Activated T-helper 1 cell treated with anti-CD3 and anti-CD28 coated beads, Interleukin-12 subunit alpha, Interleukin-12 subunit beta, Interleukin-2, Interleukin-4 antibody, amounts not matched to agents 30 ng/mL and 10 ng/mL and 1 ng/mL, durations not matched to agents 14 hours and 24 hours and 36 hours (primary cell): ENCODE results near the gene ANKS4B. TPM values are rescaled to one million over a fixed set of nuclear protein-coding genes. Genes with fewer than 3 reads are reported as not detected.
"Not testable (repeated sequence)": the region's sequence is repeated elsewhere in the genome, so short reads cannot be mapped to it uniquely, and the experiment has no call there.

Source experiments
- DNase-seq: peaks from one replicate; pipeline ENCODE4 v3.0.0; 2021; ENCODE audit warnings: low spot score
- H3K27ac Mint-ChIP-seq: one replicate; pipeline ENCODE4 v1.8.0; 2021; ENCODE audit warnings: mild to moderate bottlenecking, mixed read lengths
- H3K27me3 Mint-ChIP-seq: one replicate; pipeline ENCODE4 v1.8.0; 2022; ENCODE audit warnings: mild to moderate bottlenecking, moderate library complexity, mixed read lengths; ENCODE audit not compliant: insufficient read depth
- H3K36me3 Mint-ChIP-seq: one replicate; pipeline ENCODE4 v1.8.0; 2021; ENCODE audit warnings: low read depth, mixed read lengths
- H3K4me1 Mint-ChIP-seq: one replicate; pipeline ENCODE4 v1.8.0; 2021; ENCODE audit warnings: low read depth, mixed read lengths
- H3K4me3 Mint-ChIP-seq: one replicate; pipeline ENCODE4 v1.8.0; 2021; ENCODE audit warnings: mild to moderate bottlenecking, moderate library complexity, mixed read lengths
- H3K9me3 Mint-ChIP-seq: one replicate; pipeline ENCODE4 v1.8.0; 2021; ENCODE audit warnings: mixed read lengths
- intact Hi-C: fragments of 100-400 bp; cut with micrococcal nuclease; formaldehyde crosslinking; loops from one replicate; pipeline ENCODE4 v1.15.1; 2024
- total RNA-seq: library from RNA; stranded (reverse); gene quantifications from 2 replicates; pipeline ENCODE4 v1.2.3, GENCODE V29; 2022

The ANKS4B gene
- total RNA-seq, 1 donor from 2014 or later = not detected

DNA sequence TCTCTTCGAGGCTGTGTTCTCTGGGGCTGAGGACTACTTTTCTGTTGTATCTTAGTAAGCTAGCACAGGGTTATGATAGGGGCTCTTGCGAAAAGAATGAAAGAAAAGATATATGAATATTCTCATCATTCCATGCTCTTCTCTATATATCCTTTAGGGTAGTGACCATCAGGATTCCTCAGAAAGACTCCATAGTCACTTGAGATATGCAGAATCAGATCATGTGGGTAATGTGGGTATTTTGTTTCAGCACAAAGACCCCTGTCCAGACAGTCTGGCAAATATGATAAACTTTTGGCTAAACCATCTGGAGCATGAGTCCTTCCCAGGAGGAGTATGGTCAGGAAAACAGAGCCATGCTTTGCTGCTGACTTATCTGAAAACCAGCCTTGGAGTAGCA, 23.1 kb downstream of the ANKS4B start:
- no peak overlapping the region for H3K4me3 Mint-ChIP-seq
- H3K9me3 Mint-ChIP-seq = no peaks in the 10 kb centered on the region
- no peak for DNase-seq
- intact Hi-C loops = no loop called here
- peaks cover 20% of the 10 kb centered on the region for H3K27me3 Mint-ChIP-seq
- H3K36me3 Mint-ChIP-seq = no peaks in the 10 kb centered on the region
- no peaks in the 10 kb centered on the region for H3K4me1 Mint-ChIP-seq
- no peak overlapping the region for H3K27ac Mint-ChIP-seq

GRCh38 chr16:21257284-21257683, 23.8 kb downstream of the ANKS4B start:
- Mint-ChIP-seq H3K27ac (no peak overlapping the region), H3K9me3 (no peaks in the 10 kb centered on the region), H3K36me3 (no peaks in the 10 kb centered on the region), H3K4me1 (no peaks in the 10 kb centered on the region), H3K4me3 (no peak overlapping the region), H3K27me3 (peaks cover 21% of the 10 kb centered on the region)
- intact Hi-C loops = no loop called here
- DNase-seq = no peak

- Mint-ChIP-seq H3K4me3 (no peak overlapping the region), H3K27ac (no peak overlapping the region), H3K36me3 (no peaks in the 10 kb centered on the region), H3K27me3 (peaks cover 11% of the 10 kb centered on the region), H3K4me1 (no peaks in the 10 kb centered on the region), H3K9me3 (no peaks in the 10 kb centered on the region)
- DNase-seq = no peak
- intact Hi-C loops = no loop called here
Observed at GRCh38 chr16:21260870-21261791, 27.6 kb downstream of the ANKS4B start.

DNA sequence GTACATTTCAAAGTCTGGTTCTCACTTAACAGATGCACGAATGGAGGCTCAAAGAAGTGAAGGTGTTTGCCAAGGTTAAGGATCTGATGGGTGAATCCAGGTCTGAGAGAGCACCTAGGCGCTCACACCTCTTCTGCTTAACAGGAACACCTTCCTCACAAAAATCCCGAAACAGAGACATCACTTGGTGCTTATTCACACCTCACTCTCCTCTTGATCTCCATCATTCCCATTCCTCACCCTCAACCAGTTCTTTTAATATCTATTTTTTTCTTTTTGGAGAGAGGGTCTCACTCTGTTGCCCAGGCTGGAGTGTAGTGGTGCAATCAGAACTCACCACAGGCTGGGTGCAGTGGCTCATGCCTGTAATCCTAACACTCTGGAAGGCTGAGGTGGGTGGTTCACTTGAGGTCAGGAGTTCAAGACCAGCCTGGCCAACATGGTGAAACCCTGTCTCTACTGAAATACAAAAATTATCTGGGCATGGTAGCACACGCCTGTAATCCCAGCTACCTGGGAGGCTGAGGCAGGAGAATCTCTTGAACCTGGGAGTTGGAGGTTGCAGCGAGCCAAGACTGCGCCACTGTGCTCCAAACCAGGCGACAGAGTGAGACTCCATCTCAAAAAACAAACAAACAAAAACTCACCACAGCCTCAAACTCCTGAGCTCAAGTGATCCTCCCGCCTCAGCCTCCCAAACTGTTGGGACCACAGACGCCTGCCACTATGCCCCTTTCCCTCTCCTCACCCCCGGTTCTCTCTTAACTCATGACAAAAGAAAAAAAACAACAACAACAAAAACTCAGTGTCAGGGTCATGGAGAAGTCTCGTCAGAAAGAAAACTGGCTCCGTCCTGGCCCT, 29.5 kb downstream of the ANKS4B start:
- Mint-ChIP-seq H3K27me3 (peaks cover 11% of the 10 kb centered on the region), H3K4me1 (no peaks in the 10 kb centered on the region), H3K4me3 (no peak overlapping the region), H3K9me3 (no peaks in the 10 kb centered on the region), H3K36me3 (no peaks in the 10 kb centered on the region), H3K27ac (no peak overlapping the region)
- intact Hi-C loops = no loop called here
- no peak for DNase-seq

DNA sequence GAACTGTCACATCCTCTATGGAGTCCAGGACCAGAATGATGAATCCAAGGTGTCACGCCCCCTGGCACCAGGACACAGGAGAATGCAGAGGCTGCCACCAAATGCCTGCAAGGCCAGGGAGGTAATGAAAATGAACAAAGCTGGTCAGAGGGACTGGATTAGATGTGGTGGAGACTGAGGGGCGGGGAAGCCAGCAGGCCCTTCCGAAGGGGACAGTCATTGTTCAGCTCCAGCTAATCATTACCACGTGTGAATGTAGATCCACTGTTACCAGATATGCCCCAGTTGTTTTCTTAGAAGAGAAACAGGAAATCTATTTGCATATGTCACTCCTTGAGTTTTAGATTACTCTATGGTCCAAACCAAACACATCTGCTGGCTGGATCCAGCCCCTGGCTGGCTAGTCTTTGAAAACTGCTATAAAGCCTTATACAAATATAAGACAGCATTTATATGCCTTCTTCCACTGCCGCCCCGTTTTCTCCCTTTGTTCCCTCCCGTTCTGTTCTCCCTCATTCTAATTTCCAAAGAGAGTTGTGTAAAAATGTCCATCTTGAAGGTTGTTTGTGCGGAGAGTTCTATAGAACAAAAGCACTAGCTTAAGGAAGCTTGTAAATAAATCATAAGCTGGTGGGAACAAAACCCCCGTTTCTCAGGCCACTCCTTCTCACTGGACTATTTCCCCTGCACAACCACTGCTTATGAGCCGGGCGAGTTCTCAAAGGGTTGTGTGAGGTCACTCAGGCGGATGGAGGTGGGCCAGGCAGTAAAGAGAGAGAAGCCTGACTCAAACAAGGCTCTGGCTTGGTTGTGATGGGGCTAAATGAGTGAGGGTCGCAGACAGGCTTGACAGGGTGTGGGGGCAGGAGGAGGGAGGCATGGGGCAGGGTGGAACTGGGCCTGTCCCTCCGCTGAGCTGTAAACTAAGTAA, 30.4 kb downstream of the ANKS4B start:
- H3K36me3 Mint-ChIP-seq = no peaks in the 10 kb centered on the region
- no peaks in the 10 kb centered on the region for H3K4me1 Mint-ChIP-seq
- peaks cover 11% of the 10 kb centered on the region for H3K27me3 Mint-ChIP-seq
- no peak for DNase-seq
- intact Hi-C loops = no loop called here
- H3K9me3 Mint-ChIP-seq = no peaks in the 10 kb centered on the region
- no peak overlapping the region for H3K4me3 Mint-ChIP-seq
- H3K27ac Mint-ChIP-seq = no peak overlapping the region

GRCh38 chr16:21264571-21265036, 31.1 kb downstream of the ANKS4B start:
- Mint-ChIP-seq H3K27me3 (peaks cover 11% of the 10 kb centered on the region), H3K9me3 (no peaks in the 10 kb centered on the region), H3K4me3 (no peak overlapping the region), H3K4me1 (no peaks in the 10 kb centered on the region), H3K36me3 (no peaks in the 10 kb centered on the region), H3K27ac (no peak overlapping the region)
- no peak for DNase-seq
- intact Hi-C loops = no loop called here

- H3K27ac Mint-ChIP-seq = no peak overlapping the region
- peaks cover 7% of the 10 kb centered on the region for H3K27me3 Mint-ChIP-seq
- intact Hi-C loops = no loop called here
- no peaks in the 10 kb centered on the region for H3K4me1 Mint-ChIP-seq
- DNase-seq = no peak
- no peak overlapping the region for H3K4me3 Mint-ChIP-seq
- H3K36me3 Mint-ChIP-seq = no peaks in the 10 kb centered on the region
- H3K9me3 Mint-ChIP-seq = no peaks in the 10 kb centered on the region
Observed at GRCh38 chr16:21265104-21265837, 31.8 kb downstream of the ANKS4B start.

- Mint-ChIP-seq H3K4me1 (no peaks in the 10 kb centered on the region), H3K9me3 (no peaks in the 10 kb centered on the region), H3K36me3 (no peaks in the 10 kb centered on the region), H3K27ac (no peak overlapping the region), H3K4me3 (no peak overlapping the region), H3K27me3 (peaks cover 9% of the 10 kb centered on the region)
- DNase-seq = no peak
- intact Hi-C loops = no loop called here
Observed at GRCh38 chr16:21267298-21267697, 33.8 kb downstream of the ANKS4B start.

DNA sequence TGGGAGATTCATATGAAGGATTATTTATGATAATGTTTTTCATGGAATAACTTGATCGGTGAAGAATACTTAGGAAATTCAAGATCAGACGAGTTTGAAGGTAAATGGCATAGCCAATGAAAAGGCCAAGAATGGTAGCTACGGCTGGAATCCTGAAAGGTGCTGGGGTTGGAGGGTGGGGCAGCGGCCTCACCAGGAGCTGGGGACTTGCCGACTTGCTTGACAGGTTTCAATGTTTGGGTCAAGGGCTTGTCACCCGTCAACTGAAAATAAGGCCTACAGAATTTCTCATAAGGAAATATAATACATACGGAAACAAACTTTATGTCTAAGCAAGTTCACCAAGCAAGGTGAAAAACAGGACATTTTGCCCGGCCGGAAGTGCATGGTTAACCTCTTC, 34.7 kb downstream of the ANKS4B start:
- peaks cover 12% of the 10 kb centered on the region for H3K27me3 Mint-ChIP-seq
- H3K4me3 Mint-ChIP-seq = no peak overlapping the region
- H3K27ac Mint-ChIP-seq = no peak overlapping the region
- H3K36me3 Mint-ChIP-seq = no peaks in the 10 kb centered on the region
- intact Hi-C loops = no loop called here
- H3K9me3 Mint-ChIP-seq = no peaks in the 10 kb centered on the region
- H3K4me1 Mint-ChIP-seq = no peaks in the 10 kb centered on the region
- no peak for DNase-seq

DNA sequence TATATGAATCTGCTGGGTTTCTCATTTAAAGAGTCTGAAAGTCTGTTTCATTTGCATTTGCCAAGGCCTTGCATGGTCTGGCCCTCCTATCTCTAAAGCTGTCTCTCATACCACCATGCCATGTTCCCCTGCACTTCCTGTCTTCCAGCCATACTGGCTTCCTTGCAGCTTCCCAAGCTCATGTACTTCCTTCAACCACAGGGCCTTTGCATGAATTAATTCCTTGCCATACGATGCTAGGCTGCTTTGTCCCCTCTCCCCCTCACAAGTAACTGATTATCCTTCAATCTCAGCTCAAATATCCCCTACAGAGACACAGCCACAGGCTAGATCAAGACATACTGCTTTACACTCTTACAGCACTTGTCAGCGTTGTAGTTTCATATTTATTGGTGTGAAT, 38.8 kb downstream of the ANKS4B start:
- peaks cover 24% of the 10 kb centered on the region for H3K27me3 Mint-ChIP-seq
- intact Hi-C loops = no loop called here
- H3K9me3 Mint-ChIP-seq = no peaks in the 10 kb centered on the region
- no peaks in the 10 kb centered on the region for H3K4me1 Mint-ChIP-seq
- no peak for DNase-seq
- H3K36me3 Mint-ChIP-seq = no peaks in the 10 kb centered on the region
- H3K4me3 Mint-ChIP-seq = no peak overlapping the region
- H3K27ac Mint-ChIP-seq = no peak overlapping the region

DNA sequence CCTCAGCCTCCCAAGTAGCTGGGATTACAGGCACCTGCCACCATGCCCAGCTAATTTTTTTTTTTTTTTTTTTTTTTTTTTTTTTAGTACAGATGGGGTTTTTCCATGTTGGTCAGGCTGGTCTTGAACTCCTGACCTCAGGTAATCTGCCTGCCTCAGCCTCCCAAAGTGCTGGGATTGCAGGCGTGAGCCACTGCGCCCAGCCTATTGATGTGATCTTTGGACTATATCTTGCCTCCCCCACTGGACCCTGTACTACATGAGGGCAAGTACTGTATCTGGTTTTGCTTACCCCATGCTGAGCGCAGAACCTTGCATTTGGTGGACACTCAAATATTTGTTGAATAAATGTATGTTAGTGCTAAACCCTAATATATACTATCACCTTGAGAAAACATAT, 39.3 kb downstream of the ANKS4B start:
- H3K27ac Mint-ChIP-seq, H3K36me3 Mint-ChIP-seq, intact Hi-C loops, H3K4me1 Mint-ChIP-seq, H3K9me3 Mint-ChIP-seq, H3K4me3 Mint-ChIP-seq, DNase-seq: not testable (repeated sequence)
- peaks cover 28% of the 10 kb centered on the region for H3K27me3 Mint-ChIP-seq

- Mint-ChIP-seq H3K27me3 (peaks cover 42% of the 10 kb centered on the region), H3K27ac (no peak overlapping the region), H3K9me3 (no peaks in the 10 kb centered on the region), H3K4me1 (no peaks in the 10 kb centered on the region), H3K4me3 (no peak overlapping the region), H3K36me3 (no peaks in the 10 kb centered on the region)
- no peak for DNase-seq
- intact Hi-C loops = no loop called here
Observed at GRCh38 chr16:21274172-21274726, 40.8 kb downstream of the ANKS4B start.
